ENCODE measurements around the gene GSK3A. TPM values are rescaled to one million over a fixed set of nuclear protein-coding genes. Genes with fewer than 3 reads are reported as not detected.

GSK3A gene
- total RNA-seq = 10 to 100 TPM; 23.7 to 26.9 TPM

DNA sequence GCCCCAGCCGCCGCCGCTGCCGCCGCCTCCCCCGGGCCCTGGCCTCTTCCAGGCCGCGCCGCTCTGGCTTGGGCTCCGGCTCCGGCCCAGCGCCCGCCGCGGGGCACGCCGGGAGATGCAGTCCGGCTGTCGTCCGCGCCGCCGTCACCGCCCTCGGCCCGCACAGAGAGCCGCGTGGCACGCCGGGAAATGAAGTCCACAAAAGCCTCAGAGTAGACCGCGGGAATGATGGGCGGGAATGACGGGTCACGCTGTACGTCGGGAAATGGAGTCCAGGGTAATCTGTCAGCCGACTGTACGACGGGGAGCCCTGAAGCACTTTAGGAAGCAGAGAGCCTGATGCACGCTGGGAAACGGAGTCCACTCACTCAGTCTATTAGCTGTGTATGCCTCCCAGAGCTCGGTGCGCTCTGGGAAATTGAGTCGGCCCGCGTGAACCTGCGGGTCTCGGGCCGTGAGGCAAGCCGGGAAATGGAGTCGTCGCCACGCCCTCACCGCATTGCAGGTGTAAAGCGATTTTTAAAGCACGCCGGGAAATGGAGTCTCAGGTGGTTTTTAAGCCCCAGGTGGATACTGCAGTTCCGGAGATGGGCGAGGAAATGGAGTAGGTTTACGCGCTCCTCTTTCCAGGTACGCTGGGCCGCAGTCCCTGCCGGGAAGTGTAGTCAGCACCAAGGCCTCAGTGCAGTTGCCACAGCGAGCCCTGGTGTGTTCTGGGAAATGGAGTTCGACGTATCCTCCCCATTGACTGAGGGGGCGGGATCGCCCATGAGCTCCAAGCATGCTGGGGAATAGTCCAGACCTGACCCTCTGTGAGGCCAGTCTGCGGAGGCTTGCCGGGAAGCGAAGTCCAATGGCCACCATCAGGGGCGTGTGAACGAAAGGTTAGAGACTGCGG is at the start of gene GSK3A:
GSK3A (minus strand) TSS at position 91 of the 898 bp plus-strand sequence. CDS start 137 bp downstream, outside the sequence.
- Histone ChIP-seq H3K4me3 (peak within 1 kb of the TSS; percentile 75), H3K4me1 (ENCODE audit: control insufficient read depth in 1 of 2, low read depth in 2 of 2) (peaks cover 29 to 49% of the 10 kb centered on the region in 2 donors), H3K27ac (peak within 1 kb of the TSS; percentile 85 to 95), H3K9me3 (no peaks in the 10 kb centered on the region), H3K36me3 (no peaks in the 10 kb centered on the region), H3K27me3 (replicated peaks; ENCODE audit: insufficient read depth) (no peaks in the 10 kb centered on the region)
- ATAC-seq (ENCODE audit: insufficient number of reproducible peaks, low FRiP score, low read depth) (peak; percentile 95), DNase-seq (ENCODE audit: low spot score) (peak; percentile 98)
- TF ChIP-seq, protein P1, sequence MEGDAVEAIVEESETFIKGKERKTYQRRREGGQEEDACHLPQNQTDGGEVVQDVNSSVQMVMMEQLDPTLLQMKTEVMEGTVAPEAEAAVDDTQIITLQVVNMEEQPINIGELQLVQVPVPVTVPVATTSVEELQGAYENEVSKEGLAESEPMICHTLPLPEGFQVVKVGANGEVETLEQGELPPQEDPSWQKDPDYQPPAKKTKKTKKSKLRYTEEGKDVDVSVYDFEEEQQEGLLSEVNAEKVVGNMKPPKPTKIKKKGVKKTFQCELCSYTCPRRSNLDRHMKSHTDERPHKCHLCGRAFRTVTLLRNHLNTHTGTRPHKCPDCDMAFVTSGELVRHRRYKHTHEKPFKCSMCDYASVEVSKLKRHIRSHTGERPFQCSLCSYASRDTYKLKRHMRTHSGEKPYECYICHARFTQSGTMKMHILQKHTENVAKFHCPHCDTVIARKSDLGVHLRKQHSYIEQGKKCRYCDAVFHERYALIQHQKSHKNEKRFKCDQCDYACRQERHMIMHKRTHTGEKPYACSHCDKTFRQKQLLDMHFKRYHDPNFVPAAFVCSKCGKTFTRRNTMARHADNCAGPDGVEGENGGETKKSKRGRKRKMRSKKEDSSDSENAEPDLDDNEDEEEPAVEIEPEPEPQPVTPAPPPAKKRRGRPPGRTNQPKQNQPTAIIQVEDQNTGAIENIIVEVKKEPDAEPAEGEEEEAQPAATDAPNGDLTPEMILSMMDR (IDR thresholded peaks at IDR 0.05) = no peak

DNA sequence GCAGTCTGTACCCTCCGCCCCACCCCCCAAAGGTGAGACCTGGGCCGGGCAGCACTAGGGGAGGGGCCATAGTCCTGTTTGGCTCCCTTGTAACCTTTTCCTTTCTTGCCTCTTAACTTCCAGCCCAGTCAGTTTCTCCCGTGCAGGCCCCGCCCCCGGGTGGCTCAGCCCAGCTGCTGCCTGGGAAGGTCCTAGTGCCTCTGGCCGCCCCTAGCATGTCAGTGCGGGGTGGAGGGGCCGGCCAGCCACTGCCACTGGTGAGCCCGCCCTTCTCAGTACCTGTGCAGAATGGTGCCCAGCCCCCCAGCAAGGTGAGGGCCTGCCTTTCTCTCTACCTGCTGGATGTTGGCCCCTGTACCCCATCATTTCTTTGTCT is 49.0 kb upstream of the GSK3A start:
- no peaks in the 10 kb centered on the region for H3K9me3 ChIP-seq
- DNase-seq (ENCODE audit: low spot score) (no peak), ATAC-seq (ENCODE audit: insufficient number of reproducible peaks, low FRiP score, low read depth) (no peak)
- H3K4me3 ChIP-seq = no peak overlapping the region
- TF ChIP-seq, protein P1 (IDR thresholded peaks at IDR 0.05) = no peak
- H3K4me1 ChIP-seq (ENCODE audit: control insufficient read depth in 1 of 2, low read depth in 2 of 2) = peaks cover 0 to 9% of the 10 kb centered on the region in 2 donors
- no peaks in the 10 kb centered on the region for H3K27me3 ChIP-seq (replicated peaks; ENCODE audit: insufficient read depth)
- no peak overlapping the region for H3K27ac ChIP-seq
- H3K36me3 ChIP-seq = peaks cover 74% of the 10 kb centered on the region

DNA sequence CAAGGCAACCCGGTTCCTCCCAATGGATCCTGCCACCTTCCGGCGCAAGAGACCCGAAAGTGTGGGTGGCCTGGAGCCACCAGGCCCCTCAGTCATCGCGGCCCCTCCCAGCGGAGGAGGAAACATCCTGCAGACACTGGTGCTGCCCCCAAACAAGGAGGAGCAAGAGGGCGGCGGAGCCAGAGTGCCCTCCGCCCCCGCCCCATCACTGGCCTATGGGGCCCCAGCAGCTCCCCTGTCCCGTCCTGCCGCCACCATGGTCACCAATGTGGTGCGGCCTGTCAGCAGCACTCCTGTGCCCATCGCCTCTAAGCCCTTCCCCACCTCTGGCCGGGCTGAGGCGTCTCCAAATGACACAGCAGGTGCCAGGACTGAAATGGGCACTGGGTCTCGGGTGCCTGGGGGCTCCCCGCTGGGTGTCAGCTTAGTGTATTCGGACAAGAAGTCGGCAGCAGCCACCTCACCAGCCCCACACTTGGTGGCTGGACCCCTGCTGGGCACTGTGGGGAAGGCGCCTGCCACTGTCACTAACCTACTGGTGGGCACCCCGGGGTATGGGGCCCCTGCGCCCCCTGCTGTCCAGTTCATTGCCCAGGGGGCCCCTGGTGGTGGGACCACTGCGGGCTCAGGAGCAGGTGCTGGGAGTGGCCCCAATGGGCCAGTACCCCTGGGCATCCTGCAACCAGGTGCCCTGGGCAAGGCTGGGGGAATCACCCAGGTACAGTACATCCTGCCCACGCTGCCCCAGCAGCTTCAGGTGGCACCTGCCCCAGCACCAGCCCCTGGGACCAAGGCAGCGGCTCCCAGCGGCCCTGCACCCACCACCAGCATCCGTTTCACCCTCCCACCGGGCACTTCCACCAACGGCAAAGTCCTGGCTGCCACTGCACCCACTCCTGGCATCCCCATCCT is 48.4 kb upstream of the GSK3A start:
- ATAC-seq (ENCODE audit: insufficient number of reproducible peaks, low FRiP score, low read depth) (no peak), DNase-seq (ENCODE audit: low spot score) (no peak)
- TF ChIP-seq, protein P1 (IDR thresholded peaks at IDR 0.05) = peak; percentile 48
- peaks cover 74% of the 10 kb centered on the region for H3K36me3 ChIP-seq
- no peaks in the 10 kb centered on the region for H3K27me3 ChIP-seq (replicated peaks; ENCODE audit: insufficient read depth)
- peaks cover 5 to 14% of the 10 kb centered on the region in 2 donors for H3K4me1 ChIP-seq (ENCODE audit: control insufficient read depth in 1 of 2, low read depth in 2 of 2)
- H3K4me3 ChIP-seq = no peak overlapping the region
- no peaks in the 10 kb centered on the region for H3K9me3 ChIP-seq
- H3K27ac ChIP-seq = no peak overlapping the region

DNA sequence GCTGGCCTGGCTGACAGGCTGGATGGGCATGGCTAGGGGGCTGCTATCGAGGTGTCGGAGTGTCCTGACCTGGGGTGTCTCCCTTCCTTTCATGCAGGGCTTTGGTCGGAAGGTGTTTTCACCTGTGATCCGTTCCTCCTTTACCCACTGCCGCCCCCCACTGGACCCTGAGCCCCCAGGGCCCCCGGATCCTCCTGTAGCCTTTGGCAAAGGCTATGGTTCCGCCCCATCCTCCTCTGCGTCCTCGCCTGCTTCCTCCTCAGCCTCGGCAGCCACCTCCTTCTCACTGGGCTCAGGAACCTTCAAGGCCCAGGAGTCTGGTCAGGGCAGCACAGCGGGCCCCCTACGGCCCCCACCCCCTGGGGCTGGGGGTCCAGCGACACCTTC is 47.7 kb upstream of the GSK3A start:
- H3K36me3 ChIP-seq = peaks cover 74% of the 10 kb centered on the region

More for the DNA sequence above, 47.7 kb upstream of the GSK3A start:
- Histone ChIP-seq H3K4me3 (no peak overlapping the region), H3K9me3 (no peaks in the 10 kb centered on the region), H3K27me3 (replicated peaks; ENCODE audit: insufficient read depth) (no peaks in the 10 kb centered on the region), H3K27ac (no peak overlapping the region), H3K4me1 (ENCODE audit: control insufficient read depth in 1 of 2, low read depth in 2 of 2) (peaks cover 9 to 21% of the 10 kb centered on the region in 2 donors)
- DNase-seq (ENCODE audit: low spot score) = no peak
- no peak for ATAC-seq (ENCODE audit: insufficient number of reproducible peaks, low FRiP score, low read depth)
- TF ChIP-seq, protein P1 (IDR thresholded peaks at IDR 0.05) = no peak

All from thoracic aorta (tissue), 2 donors.